GM12864 (cell line): Measurements from ENCODE around the gene LEF1.
"Not testable (repeated sequence)": the region's sequence is repeated elsewhere in the genome, so short reads cannot be mapped to it uniquely, and the experiment has no call there.

ENCODE experiments used
- DNase-seq: peaks from one replicate; pipeline ENCODE4 v3.0.0-alpha.2; 2011; ENCODE audit warnings: low read depth
- H3K4me3 ChIP-seq: 2 replicates; pipeline ENCODE4 v1.5.1; 2011; ENCODE audit warnings: mild to moderate bottlenecking, low read depth, low read length, control low read depth
- CTCF ChIP-seq: IDR thresholded peaks from 2 replicates; pipeline ENCODE4 v1.5.1; 2011; ENCODE audit warnings: low read depth, mild to moderate bottlenecking, moderate library complexity, low read length, control low read depth, inconsistent platforms; ENCODE audit errors: missing control alignments

Gene LEF1

GRCh38 chr4:108018040-108018883 is 150.5 kb downstream of the LEF1 start:
- peak; percentile 80 for TF ChIP-seq CTCF
- DNase-seq: peak; percentile 30
- no peak overlapping the region for H3K4me3 ChIP-seq

GRCh38 chr4:108013955-108014354 is 154.8 kb downstream of the LEF1 start:
- DNase-seq: no peak
- no peak overlapping the region for H3K4me3 ChIP-seq
- TF ChIP-seq CTCF: no peak

GRCh38 chr4:108013327-108013726 is 155.4 kb downstream of the LEF1 start:
- no peak for DNase-seq
- TF ChIP-seq CTCF: no peak
- no peak overlapping the region for H3K4me3 ChIP-seq

- DNase-seq, H3K4me3 ChIP-seq: not testable (repeated sequence)
These were observed 156.3 kb downstream of the LEF1 start for GRCh38 chr4:108012382-108012781.

DNA sequence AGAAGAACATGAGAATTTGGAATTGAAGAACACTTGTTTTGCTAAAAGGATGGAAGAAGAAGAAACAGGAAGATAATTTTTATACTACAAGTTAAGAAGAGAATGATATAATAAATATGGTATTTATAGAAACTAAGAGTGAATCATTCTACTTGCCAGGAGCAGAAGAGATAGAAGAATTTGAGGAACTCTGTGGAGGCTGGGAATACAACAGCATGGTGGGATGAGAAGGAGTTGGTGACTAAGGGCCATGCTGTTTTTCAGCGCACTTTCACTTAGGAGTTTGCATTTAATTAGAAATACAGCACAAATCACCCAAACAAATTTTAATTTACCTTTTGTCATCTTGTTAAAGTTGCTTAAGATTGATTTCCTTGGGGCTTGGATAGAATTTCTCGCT is 158.6 kb downstream of the LEF1 start:
- TF ChIP-seq CTCF: no peak
- no peak overlapping the region for H3K4me3 ChIP-seq
- DNase-seq: no peak

DNA sequence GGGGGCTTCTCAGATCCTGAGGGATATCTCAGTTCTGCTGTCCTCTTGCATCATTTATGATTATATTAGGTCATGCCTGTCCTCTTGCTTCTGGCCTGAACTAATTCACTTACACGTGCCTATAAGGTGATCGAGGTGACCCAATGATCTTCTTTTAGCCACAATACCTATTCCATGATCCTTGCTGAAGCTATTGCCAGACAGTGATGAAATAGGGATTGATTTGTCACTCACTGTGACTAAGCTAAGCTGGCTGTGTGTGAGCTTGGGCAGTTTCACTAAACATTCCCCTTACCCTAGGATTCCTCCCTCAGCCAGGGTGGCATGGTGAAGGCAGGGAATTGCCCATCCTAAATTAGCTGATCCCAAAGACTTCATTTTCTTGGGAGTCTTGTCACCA is 160.0 kb downstream of the LEF1 start:
- H3K4me3 ChIP-seq: no peak overlapping the region
- no peak for TF ChIP-seq CTCF
- no peak for DNase-seq

GRCh38 chr4:108007984-108008383 is 160.7 kb downstream of the LEF1 start:
- TF ChIP-seq CTCF: no peak
- no peak for DNase-seq
- no peak overlapping the region for H3K4me3 ChIP-seq
